GM12878 (cell line): Measurements from ENCODE around the gene PDLIM3.

ENCODE experiments used
- BRCA1 ChIP-seq: IDR thresholded peaks from 2 replicates; pipeline ENCODE4 v1.6.1; 2011; ENCODE audit warnings: low read depth, low read length, improper control_type of control experiment
- CBX5 ChIP-seq: sonication (generic); IDR thresholded peaks from 2 replicates; pipeline ENCODE4 v1.6.1; 2016; ENCODE audit warnings: low read depth, moderate library complexity, mild to moderate bottlenecking, inconsistent platforms
- CEBPB ChIP-seq, 2 experiments: fragments of 150-350 bp in 1 of 2; IDR thresholded peaks; 2 replicates each; pipeline ENCODE4 v1.6.1; 2012 to 2014; ENCODE audit warnings: low read depth in 2 of 2, low read length in 2 of 2, borderline replicate concordance in 1 of 2, inconsistent platforms in 1 of 2
- ESRRA ChIP-seq: IDR thresholded peaks from 2 replicates; pipeline ENCODE4 v1.6.1; 2012; ENCODE audit warnings: mild to moderate bottlenecking, low read length, improper control_type of control experiment
- NR2C2 ChIP-seq: IDR thresholded peaks from 2 replicates; pipeline ENCODE4 v1.6.1; 2011; ENCODE audit warnings: borderline replicate concordance, low read depth; ENCODE audit not compliant: control insufficient read depth, insufficient read length
- NR2F1 ChIP-seq: fragments of 450-650 bp; conservative IDR thresholded peaks from 2 replicates; pipeline ENCODE4 v1.6.1; 2017; ENCODE audit warnings: mild to moderate bottlenecking
- POLR2AphosphoS5 ChIP-seq: IDR thresholded peaks from 2 replicates; pipeline ENCODE4 v1.6.1; 2011; ENCODE audit warnings: mild to moderate bottlenecking, low read length, inconsistent platforms
- RAD21 ChIP-seq: IDR thresholded peaks from 2 replicates; pipeline ENCODE4 v1.6.1; 2011; ENCODE audit warnings: mild to moderate bottlenecking, low read depth, low read length, moderate library complexity; ENCODE audit not compliant: insufficient read depth
- SREBF2 ChIP-seq: IDR thresholded peaks from 2 replicates; pipeline ENCODE4 v1.6.1; 2012; ENCODE audit warnings: mild to moderate bottlenecking, low read length
- SUZ12 ChIP-seq: fragments of 200-600 bp; sonication (generic); IDR thresholded peaks from one replicate; pipeline ENCODE4 v1.6.1; 2018; ENCODE audit warnings: antibody characterized with exemption, mild to moderate bottlenecking; ENCODE audit not compliant: unreplicated experiment
- TF ChIP-seq, protein P1 (sequence below), 3 experiments: IDR thresholded peaks in 2 of 3; conservative IDR thresholded peaks in 1 of 3; 2 replicates each; pipeline ENCODE4 v1.5.1; 2011; ENCODE audit warnings: low read depth in 3 of 3, low read length in 3 of 3, mild to moderate bottlenecking in 3 of 3, control low read depth in 2 of 3, moderate library complexity in 2 of 3, inconsistent platforms in 1 of 3, mixed read lengths in 1 of 3; ENCODE audit not compliant: control insufficient read depth in 2 of 3, insufficient read depth in 1 of 3; ENCODE audit errors: extremely low read depth in 1 of 3
- TF ChIP-seq, protein P2 (sequence below): IDR thresholded peaks from 2 replicates; pipeline ENCODE4 v1.6.1; 2011; ENCODE audit warnings: low read depth, mild to moderate bottlenecking, low read length, moderate library complexity, borderline replicate concordance; ENCODE audit errors: extremely low read depth

DNA sequence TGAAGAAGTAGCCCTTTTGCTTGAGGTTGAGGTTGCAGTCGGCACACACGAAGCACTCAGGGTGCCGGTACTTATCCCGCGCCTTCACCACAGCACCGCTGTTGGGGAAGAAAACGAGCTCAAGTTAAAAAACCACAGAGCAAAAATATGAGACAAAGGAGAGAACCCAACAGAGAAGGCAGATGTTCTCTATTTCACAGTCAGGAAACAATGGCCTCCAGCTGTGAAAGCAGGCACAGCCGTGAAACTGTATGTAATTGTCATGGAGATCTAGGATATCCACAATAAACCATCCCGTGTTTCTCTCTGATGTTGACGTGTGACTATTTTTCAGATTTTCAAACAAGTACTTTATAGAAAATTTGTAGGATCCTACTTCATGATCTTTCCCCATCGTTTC lies 32.9 kb downstream of the PDLIM3 start:
- TF ChIP-seq, protein P1, sequence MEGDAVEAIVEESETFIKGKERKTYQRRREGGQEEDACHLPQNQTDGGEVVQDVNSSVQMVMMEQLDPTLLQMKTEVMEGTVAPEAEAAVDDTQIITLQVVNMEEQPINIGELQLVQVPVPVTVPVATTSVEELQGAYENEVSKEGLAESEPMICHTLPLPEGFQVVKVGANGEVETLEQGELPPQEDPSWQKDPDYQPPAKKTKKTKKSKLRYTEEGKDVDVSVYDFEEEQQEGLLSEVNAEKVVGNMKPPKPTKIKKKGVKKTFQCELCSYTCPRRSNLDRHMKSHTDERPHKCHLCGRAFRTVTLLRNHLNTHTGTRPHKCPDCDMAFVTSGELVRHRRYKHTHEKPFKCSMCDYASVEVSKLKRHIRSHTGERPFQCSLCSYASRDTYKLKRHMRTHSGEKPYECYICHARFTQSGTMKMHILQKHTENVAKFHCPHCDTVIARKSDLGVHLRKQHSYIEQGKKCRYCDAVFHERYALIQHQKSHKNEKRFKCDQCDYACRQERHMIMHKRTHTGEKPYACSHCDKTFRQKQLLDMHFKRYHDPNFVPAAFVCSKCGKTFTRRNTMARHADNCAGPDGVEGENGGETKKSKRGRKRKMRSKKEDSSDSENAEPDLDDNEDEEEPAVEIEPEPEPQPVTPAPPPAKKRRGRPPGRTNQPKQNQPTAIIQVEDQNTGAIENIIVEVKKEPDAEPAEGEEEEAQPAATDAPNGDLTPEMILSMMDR (IDR thresholded peaks at IDR 0.05 in 2 of 3, conservative IDR thresholded peaks at IDR 0.05 in 1 of 3; ENCODE audit: control insufficient read depth in 2 of 3, extremely low read depth in 1 of 3, insufficient read depth in 1 of 3, low read depth in 3 of 3, low read length in 3 of 3), result no peak
- no peak for TF ChIP-seq NR2C2
- no peak for TF ChIP-seq ESRRA
- no peak for TF ChIP-seq NR2F1
- TF ChIP-seq RAD21, result no peak
- no peak for TF ChIP-seq CBX5
- TF ChIP-seq POLR2AphosphoS5, result no peak
- no peak for TF ChIP-seq SREBF2
- no peak for TF ChIP-seq CEBPB (IDR thresholded peaks at IDR 0.05; ENCODE audit: borderline replicate concordance in 1 of 2, low read depth in 2 of 2, low read length in 2 of 2)
- TF ChIP-seq, protein P2, sequence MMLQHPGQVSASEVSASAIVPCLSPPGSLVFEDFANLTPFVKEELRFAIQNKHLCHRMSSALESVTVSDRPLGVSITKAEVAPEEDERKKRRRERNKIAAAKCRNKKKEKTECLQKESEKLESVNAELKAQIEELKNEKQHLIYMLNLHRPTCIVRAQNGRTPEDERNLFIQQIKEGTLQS, result no peak
- TF ChIP-seq SUZ12, result no peak
- no peak for TF ChIP-seq BRCA1
